HepG2 (cell line): Measurements from ENCODE around the gene PAFAH1B2.
"Not testable (repeated sequence)": the region's sequence is repeated elsewhere in the genome, so short reads cannot be mapped to it uniquely, and the experiment has no call there.

Source experiments
- EZH2 ChIP-seq: conservative IDR thresholded peaks from 2 replicates; pipeline ENCODE4 v1.6.1; 2012; ENCODE audit warnings: mild to moderate bottlenecking, low read depth, low read length, moderate library complexity
- HDAC2 ChIP-seq: sonication (generic); formaldehyde crosslinking; IDR thresholded peaks from 2 replicates; pipeline ENCODE4 v1.4.0; 2020; ENCODE audit warnings: missing genetic modification reagents
- KLF6 ChIP-seq: IDR thresholded peaks from 2 replicates; pipeline ENCODE4 v1.8.0; 2016; ENCODE audit warnings: missing biosample characterization, missing genetic modification reagents
- NR3C1 ChIP-seq: sonication (generic); formaldehyde crosslinking; IDR thresholded peaks from 2 replicates; pipeline ENCODE4 v1.4.0; 2020; ENCODE audit warnings: missing genetic modification reagents
- POLR2AphosphoS5 ChIP-seq: IDR thresholded peaks from 2 replicates; pipeline ENCODE4 v1.6.1; 2012; ENCODE audit warnings: low read depth, low read length
- SMC3 ChIP-seq: IDR thresholded peaks from 2 replicates; pipeline ENCODE4 v1.6.1; 2011; ENCODE audit warnings: low read length, improper control_type of control experiment
- SP1 ChIP-seq, 2 experiments: fragments of 450-650 bp in 1 of 2; sonication (generic) in 1 of 2; formaldehyde crosslinking in 1 of 2; IDR thresholded peaks; 2 replicates each; pipeline versions ENCODE4 v1.4.0 to v1.6.1; 2016 to 2020; ENCODE audit warnings: missing genetic modification reagents in 1 of 2
- TGIF2 ChIP-seq: IDR thresholded peaks from 2 replicates; pipeline ENCODE4 v1.6.1; 2016; ENCODE audit warnings: control low read depth, missing compliant biosample characterization
- U2AF1 ChIP-seq: fragments of 200-400 bp; formaldehyde crosslinking; optimal IDR thresholded peaks from 2 replicates; pipeline ENCODE3; 2017; ENCODE audit warnings: mild to moderate bottlenecking, low read depth, low read length
- ZNF12 ChIP-seq: sonication (generic); formaldehyde crosslinking; IDR thresholded peaks from 2 replicates; pipeline ENCODE4 v1.5.0; 2020; ENCODE audit warnings: missing genetic modification reagents
- ZNF260 ChIP-seq: sonication (generic); formaldehyde crosslinking; IDR thresholded peaks from 2 replicates; pipeline ENCODE4 v1.4.0; 2020; ENCODE audit warnings: missing genetic modification reagents, low read depth, mild to moderate bottlenecking, borderline replicate concordance
- TF ChIP-seq, protein P1 (sequence below): sonication (generic); formaldehyde crosslinking; IDR thresholded peaks from 2 replicates; pipeline ENCODE4 v1.5.0; 2020; ENCODE audit warnings: mild to moderate bottlenecking, missing genetic modification reagents, moderate library complexity
- TF ChIP-seq, protein P2 (sequence below), 2 experiments: IDR thresholded peaks; 2 replicates each; pipeline ENCODE4 v1.6.1; 2011 to 2012; ENCODE audit warnings: low read length in 2 of 2, borderline replicate concordance in 1 of 2, low read depth in 1 of 2, mild to moderate bottlenecking in 1 of 2, moderate library complexity in 1 of 2

DNA sequence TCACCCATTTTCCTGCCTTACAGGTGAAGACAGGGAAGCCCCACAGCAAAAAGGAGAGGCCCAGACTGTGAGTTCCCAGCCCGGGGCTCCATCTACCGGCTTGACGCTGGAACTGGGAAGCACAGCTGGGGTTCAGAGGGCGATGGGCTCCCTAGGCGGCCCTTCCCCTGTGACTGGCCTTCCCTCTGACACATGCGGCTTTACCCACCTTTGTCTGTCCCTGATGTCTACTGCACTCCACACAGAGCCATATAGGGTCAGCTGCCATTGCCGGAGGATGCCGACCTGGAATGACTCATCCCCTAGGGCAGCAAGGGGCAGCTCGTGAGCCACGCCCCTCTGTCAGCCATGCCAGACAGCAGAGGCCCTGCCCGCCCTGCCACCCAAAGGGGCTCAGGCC, 62.8 kb downstream of the PAFAH1B2 start:
- not testable (repeated sequence) for TF ChIP-seq EZH2; SMC3; U2AF1; ZNF260; SP1 (IDR thresholded peaks at IDR 0.05); SP1 (CRISPR knock-in tag; IDR thresholded peaks at IDR 0.05); POLR2AphosphoS5; HDAC2 (CRISPR knock-in tag); TGIF2 (CRISPR knock-in tag); ZNF12; KLF6; NR3C1 (CRISPR knock-in tag)
- TF ChIP-seq, protein P1, sequence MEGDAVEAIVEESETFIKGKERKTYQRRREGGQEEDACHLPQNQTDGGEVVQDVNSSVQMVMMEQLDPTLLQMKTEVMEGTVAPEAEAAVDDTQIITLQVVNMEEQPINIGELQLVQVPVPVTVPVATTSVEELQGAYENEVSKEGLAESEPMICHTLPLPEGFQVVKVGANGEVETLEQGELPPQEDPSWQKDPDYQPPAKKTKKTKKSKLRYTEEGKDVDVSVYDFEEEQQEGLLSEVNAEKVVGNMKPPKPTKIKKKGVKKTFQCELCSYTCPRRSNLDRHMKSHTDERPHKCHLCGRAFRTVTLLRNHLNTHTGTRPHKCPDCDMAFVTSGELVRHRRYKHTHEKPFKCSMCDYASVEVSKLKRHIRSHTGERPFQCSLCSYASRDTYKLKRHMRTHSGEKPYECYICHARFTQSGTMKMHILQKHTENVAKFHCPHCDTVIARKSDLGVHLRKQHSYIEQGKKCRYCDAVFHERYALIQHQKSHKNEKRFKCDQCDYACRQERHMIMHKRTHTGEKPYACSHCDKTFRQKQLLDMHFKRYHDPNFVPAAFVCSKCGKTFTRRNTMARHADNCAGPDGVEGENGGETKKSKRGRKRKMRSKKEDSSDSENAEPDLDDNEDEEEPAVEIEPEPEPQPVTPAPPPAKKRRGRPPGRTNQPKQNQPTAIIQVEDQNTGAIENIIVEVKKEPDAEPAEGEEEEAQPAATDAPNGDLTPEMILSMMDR (CRISPR knock-in tag), result peak; percentile 43
- TF ChIP-seq, protein P2, sequence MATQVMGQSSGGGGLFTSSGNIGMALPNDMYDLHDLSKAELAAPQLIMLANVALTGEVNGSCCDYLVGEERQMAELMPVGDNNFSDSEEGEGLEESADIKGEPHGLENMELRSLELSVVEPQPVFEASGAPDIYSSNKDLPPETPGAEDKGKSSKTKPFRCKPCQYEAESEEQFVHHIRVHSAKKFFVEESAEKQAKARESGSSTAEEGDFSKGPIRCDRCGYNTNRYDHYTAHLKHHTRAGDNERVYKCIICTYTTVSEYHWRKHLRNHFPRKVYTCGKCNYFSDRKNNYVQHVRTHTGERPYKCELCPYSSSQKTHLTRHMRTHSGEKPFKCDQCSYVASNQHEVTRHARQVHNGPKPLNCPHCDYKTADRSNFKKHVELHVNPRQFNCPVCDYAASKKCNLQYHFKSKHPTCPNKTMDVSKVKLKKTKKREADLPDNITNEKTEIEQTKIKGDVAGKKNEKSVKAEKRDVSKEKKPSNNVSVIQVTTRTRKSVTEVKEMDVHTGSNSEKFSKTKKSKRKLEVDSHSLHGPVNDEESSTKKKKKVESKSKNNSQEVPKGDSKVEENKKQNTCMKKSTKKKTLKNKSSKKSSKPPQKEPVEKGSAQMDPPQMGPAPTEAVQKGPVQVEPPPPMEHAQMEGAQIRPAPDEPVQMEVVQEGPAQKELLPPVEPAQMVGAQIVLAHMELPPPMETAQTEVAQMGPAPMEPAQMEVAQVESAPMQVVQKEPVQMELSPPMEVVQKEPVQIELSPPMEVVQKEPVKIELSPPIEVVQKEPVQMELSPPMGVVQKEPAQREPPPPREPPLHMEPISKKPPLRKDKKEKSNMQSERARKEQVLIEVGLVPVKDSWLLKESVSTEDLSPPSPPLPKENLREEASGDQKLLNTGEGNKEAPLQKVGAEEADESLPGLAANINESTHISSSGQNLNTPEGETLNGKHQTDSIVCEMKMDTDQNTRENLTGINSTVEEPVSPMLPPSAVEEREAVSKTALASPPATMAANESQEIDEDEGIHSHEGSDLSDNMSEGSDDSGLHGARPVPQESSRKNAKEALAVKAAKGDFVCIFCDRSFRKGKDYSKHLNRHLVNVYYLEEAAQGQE (IDR thresholded peaks at IDR 0.05; ENCODE audit: borderline replicate concordance in 1 of 2, low read depth in 1 of 2, low read length in 2 of 2), result not testable (repeated sequence)
